Osteoblast (primary cell): Measurements from ENCODE around the gene ANK3. TPM values are rescaled to one million over a fixed set of nuclear protein-coding genes. Genes with fewer than 3 reads are reported as not detected.

Experiments used
- DNase-seq: peaks from one replicate; pipeline ENCODE4 v3.0.0; 2011; ENCODE audit warnings: low spot score, mixed read lengths; ENCODE audit not compliant: insufficient read length; ENCODE audit errors: missing footprints
- H2AFZ ChIP-seq: 2 replicates; pipeline ENCODE4 v1.6.0; 2011; ENCODE audit warnings: mild to moderate bottlenecking, low read length
- H3K27ac ChIP-seq: 2 replicates; pipeline ENCODE4 v1.5.1; 2011; ENCODE audit warnings: mild to moderate bottlenecking, low read depth, low read length, moderate library complexity
- H3K27me3 ChIP-seq: 2 replicates; pipeline ENCODE4 v1.6.0; 2012; ENCODE audit warnings: mild to moderate bottlenecking, control low read depth, inconsistent platforms, low read length, moderate library complexity; ENCODE audit not compliant: insufficient read depth
- H3K36me3 ChIP-seq: 2 replicates; pipeline ENCODE4 v1.5.1; 2011; ENCODE audit warnings: mild to moderate bottlenecking, low read length, control low read depth, moderate library complexity; ENCODE audit not compliant: insufficient read depth
- H3K4me1 ChIP-seq: 2 replicates; pipeline ENCODE4 v1.5.1; 2011; ENCODE audit warnings: mild to moderate bottlenecking, low read length, control low read depth, moderate library complexity; ENCODE audit not compliant: insufficient read depth
- H3K4me2 ChIP-seq: 2 replicates; pipeline ENCODE4 v1.6.0; 2011; ENCODE audit warnings: mild to moderate bottlenecking, low read length; ENCODE audit not compliant: insufficient read depth
- H3K4me3 ChIP-seq: fragments of 200-600 bp; sonication (generic); 3 replicates; pipeline ENCODE4 v1.5.1; 2012; ENCODE audit warnings: mild to moderate bottlenecking, low read length, inconsistent platforms; ENCODE audit not compliant: insufficient read depth
- H3K79me2 ChIP-seq: 2 replicates; pipeline ENCODE4 v1.6.0; 2012; ENCODE audit warnings: mild to moderate bottlenecking, low read length, control low read depth, inconsistent platforms; ENCODE audit not compliant: insufficient read depth
- H3K9me3 ChIP-seq: 2 replicates; pipeline ENCODE4 v1.5.1; 2011; ENCODE audit warnings: low read depth, low read length, control low read depth
- H4K20me1 ChIP-seq: 2 replicates; pipeline ENCODE4 v1.6.0; 2012; ENCODE audit warnings: mild to moderate bottlenecking, low read length, control low read depth; ENCODE audit not compliant: insufficient read depth
- total RNA-seq: library from RNA; depleted of rRNA; stranded (reverse); fragments of >200 nt; gene quantifications from 2 replicates; pipeline ENCODE4 v1.2.3, GENCODE V29; 2012
- TF ChIP-seq, protein P1 (sequence below): IDR thresholded peaks from 2 replicates; pipeline ENCODE4 v1.5.1; 2011; ENCODE audit warnings: mild to moderate bottlenecking, low read depth, low read length, moderate library complexity; ENCODE audit errors: extremely low read depth

The ANK3 gene
- total RNA-seq, 1 donor = 44.5 TPM

DNA sequence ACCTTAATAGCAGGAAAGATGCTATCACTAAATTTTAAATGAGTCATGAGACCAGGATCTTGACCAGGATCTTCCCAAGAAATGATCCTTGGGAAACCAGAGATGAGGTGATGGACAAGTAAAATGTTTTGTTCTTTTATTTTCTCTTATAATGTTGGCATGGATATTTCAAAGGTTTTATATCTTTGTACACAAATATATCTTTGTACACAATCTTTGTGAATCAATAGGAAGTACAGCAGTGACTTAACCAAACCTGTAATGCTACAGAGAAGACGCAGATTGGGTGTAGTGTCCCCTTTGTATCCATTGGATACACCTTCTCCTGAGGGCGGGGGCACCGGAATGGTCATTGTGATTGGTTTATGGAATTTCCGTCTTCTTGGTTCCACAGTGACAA lies 303.3 kb downstream of the ANK3 start:
- H3K27me3 ChIP-seq = no peaks in the 10 kb centered on the region
- DNase-seq = no peak
- no peaks in the 10 kb centered on the region for H3K4me1 ChIP-seq
- TF ChIP-seq, protein P1, sequence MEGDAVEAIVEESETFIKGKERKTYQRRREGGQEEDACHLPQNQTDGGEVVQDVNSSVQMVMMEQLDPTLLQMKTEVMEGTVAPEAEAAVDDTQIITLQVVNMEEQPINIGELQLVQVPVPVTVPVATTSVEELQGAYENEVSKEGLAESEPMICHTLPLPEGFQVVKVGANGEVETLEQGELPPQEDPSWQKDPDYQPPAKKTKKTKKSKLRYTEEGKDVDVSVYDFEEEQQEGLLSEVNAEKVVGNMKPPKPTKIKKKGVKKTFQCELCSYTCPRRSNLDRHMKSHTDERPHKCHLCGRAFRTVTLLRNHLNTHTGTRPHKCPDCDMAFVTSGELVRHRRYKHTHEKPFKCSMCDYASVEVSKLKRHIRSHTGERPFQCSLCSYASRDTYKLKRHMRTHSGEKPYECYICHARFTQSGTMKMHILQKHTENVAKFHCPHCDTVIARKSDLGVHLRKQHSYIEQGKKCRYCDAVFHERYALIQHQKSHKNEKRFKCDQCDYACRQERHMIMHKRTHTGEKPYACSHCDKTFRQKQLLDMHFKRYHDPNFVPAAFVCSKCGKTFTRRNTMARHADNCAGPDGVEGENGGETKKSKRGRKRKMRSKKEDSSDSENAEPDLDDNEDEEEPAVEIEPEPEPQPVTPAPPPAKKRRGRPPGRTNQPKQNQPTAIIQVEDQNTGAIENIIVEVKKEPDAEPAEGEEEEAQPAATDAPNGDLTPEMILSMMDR = no peak
- H3K4me2 ChIP-seq = no peak overlapping the region
- no peak overlapping the region for H2AFZ ChIP-seq
- no peaks in the 10 kb centered on the region for H3K9me3 ChIP-seq
- no peak overlapping the region for H3K27ac ChIP-seq
- H3K4me3 ChIP-seq = no peak overlapping the region
- no peaks in the 10 kb centered on the region for H3K36me3 ChIP-seq
- no peaks in the 10 kb centered on the region for H3K79me2 ChIP-seq
- H4K20me1 ChIP-seq = no peaks in the 10 kb centered on the region

DNA sequence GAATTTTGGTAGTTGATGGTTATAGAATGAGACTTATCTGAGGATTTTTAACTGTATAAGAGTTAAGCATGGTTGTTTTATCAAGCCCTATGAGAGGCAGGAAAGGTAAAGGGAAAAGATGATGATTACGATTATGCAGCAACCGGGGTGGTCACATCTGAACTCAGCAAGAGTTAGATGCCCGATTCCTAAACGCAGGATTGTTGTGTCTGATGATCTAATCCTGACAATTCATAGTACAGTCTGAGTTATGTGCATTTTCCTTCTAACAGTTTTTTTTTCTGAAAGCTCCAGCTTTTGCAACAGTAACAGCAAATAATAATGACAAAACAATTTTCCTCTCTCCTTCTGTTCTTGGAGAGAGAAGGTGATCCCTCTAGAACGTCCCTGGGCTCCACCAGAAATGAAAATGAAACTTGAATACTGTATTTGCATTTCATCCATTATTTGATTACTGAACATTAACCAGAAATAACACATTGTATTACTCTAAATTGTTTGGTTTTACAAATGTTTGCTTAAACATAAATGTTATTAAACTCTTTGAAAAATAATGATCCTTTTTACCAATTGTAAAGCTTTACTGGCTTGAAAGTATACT lies 306.8 kb downstream of the ANK3 start:
- no peaks in the 10 kb centered on the region for H3K9me3 ChIP-seq
- peak overlapping the region; percentile 23 for H3K4me2 ChIP-seq
- TF ChIP-seq, protein P1 = no peak
- H3K4me1 ChIP-seq = no peaks in the 10 kb centered on the region
- no peak overlapping the region for H3K27ac ChIP-seq
- no peaks in the 10 kb centered on the region for H3K79me2 ChIP-seq
- H3K4me3 ChIP-seq = no peak overlapping the region
- H3K36me3 ChIP-seq = no peaks in the 10 kb centered on the region
- no peak for DNase-seq
- no peaks in the 10 kb centered on the region for H4K20me1 ChIP-seq
- no peaks in the 10 kb centered on the region for H3K27me3 ChIP-seq
- peak overlapping the region; percentile 49 for H2AFZ ChIP-seq

DNA sequence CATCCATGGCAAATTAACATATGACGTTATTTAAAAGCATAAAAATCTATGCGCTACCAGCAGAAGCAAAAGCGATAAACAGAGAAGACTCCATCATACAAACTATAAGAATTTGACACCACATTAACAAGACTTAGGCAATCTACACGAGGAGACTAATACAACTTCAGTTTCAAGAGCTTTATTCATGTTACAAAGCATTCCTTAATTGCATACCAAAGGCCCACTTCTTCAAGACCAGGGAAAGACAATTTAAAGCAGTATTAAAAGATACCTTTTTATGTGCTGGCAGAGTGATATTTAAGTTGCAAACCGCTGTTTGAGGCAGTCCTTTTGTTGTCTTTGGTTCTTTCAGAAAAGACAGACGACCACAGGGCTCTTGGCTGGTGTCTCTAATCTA lies 307.3 kb downstream of the ANK3 start:
- H3K9me3 ChIP-seq = no peaks in the 10 kb centered on the region
- H4K20me1 ChIP-seq = no peaks in the 10 kb centered on the region
- no peak overlapping the region for H3K27ac ChIP-seq
- H3K4me3 ChIP-seq = no peak overlapping the region
- TF ChIP-seq, protein P1 = no peak
- no peaks in the 10 kb centered on the region for H3K27me3 ChIP-seq
- no peaks in the 10 kb centered on the region for H3K4me1 ChIP-seq
- H3K79me2 ChIP-seq = no peaks in the 10 kb centered on the region
- H3K4me2 ChIP-seq = peak overlapping the region; percentile 23
- no peaks in the 10 kb centered on the region for H3K36me3 ChIP-seq
- H2AFZ ChIP-seq = peak overlapping the region; percentile 49
- DNase-seq = no peak

DNA sequence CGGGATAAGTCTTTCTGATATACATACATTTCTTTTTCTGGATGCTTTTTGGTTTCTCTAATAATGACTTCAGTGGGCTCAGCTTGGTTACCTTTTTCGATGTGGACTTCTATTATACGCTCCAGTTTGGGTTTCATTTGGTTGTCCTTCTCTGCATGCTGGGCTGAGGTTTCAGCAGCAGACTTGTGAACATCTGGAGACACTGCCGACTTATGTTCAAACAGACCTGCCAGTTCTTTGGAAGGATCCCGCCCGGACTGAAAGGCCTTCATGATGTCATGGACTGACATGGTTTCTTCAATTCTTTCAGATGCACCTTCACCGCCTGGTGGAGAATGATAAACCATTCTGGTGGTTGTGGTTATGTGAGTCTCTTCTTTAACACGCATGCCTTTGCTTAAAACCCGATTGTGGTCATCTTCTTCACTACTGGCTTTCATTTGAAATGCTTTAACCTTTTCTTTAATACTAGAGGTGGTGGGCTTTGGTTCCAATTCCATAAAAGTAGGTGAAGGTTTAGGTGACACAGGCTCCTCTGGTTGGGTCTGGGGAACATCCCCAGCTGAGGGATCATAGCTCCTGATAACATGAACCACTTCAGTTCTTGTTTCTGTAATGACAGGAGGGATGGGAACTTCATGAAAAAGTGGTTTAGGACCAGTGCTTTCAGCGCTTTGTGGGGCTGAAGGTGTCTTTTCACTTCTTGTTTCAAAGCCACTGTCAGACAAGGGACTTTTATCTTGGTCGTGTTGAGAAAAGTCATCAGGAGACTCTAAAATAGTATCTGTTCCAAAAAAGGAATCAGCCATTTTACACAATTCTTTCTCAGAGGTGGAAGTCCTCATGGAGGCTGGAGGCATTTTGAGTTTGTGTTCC lies 315.7 kb downstream of the ANK3 start:
- no peaks in the 10 kb centered on the region for H3K4me1 ChIP-seq
- DNase-seq = no peak
- H3K9me3 ChIP-seq = no peaks in the 10 kb centered on the region
- H3K36me3 ChIP-seq = peaks cover 3% of the 10 kb centered on the region
- no peak overlapping the region for H3K4me2 ChIP-seq
- H3K27ac ChIP-seq = no peak overlapping the region
- no peak overlapping the region for H3K4me3 ChIP-seq
- H4K20me1 ChIP-seq = no peaks in the 10 kb centered on the region
- H3K79me2 ChIP-seq = no peaks in the 10 kb centered on the region
- H2AFZ ChIP-seq = no peak overlapping the region
- TF ChIP-seq, protein P1 = no peak
- no peaks in the 10 kb centered on the region for H3K27me3 ChIP-seq
